PC-9 (cell line): ENCODE measurements around the gene KIF17.

Experiments used
- EZH2 ChIP-seq: fragments of 200-600 bp; sonication (generic); IDR thresholded peaks from 2 replicates; pipeline ENCODE4 v1.8.0; 2017; ENCODE audit warnings: antibody characterized with exemption, low read depth
- TF ChIP-seq, protein P1 (sequence below): fragments of 200-600 bp; sonication (generic); conservative IDR thresholded peaks from 2 replicates; pipeline ENCODE4 v1.6.1; 2017; ENCODE audit warnings: mixed run types, antibody characterized with exemption, mild to moderate bottlenecking, moderate library complexity

DNA sequence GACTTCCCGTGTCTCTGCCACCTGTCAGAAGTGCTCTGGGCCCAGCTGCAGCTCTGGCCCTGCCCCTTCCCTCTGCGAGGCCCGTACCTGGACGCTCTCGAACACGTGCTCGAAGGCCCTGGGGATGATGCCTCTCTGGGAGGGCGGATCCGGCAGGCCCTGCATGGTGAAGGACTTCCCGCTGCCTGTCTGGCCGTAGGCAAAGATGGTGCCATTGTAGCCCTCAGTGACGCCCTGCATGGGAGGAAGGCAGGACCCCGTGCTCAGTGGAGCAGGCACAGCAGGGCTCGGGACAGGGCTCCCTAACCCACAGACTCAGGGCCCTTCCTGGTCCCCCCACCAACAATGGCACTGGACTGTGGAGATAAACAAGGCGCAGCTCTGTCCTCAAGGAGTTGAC lies 2.4 kb downstream of the KIF17 start:
- TF ChIP-seq, protein P1, sequence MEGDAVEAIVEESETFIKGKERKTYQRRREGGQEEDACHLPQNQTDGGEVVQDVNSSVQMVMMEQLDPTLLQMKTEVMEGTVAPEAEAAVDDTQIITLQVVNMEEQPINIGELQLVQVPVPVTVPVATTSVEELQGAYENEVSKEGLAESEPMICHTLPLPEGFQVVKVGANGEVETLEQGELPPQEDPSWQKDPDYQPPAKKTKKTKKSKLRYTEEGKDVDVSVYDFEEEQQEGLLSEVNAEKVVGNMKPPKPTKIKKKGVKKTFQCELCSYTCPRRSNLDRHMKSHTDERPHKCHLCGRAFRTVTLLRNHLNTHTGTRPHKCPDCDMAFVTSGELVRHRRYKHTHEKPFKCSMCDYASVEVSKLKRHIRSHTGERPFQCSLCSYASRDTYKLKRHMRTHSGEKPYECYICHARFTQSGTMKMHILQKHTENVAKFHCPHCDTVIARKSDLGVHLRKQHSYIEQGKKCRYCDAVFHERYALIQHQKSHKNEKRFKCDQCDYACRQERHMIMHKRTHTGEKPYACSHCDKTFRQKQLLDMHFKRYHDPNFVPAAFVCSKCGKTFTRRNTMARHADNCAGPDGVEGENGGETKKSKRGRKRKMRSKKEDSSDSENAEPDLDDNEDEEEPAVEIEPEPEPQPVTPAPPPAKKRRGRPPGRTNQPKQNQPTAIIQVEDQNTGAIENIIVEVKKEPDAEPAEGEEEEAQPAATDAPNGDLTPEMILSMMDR, result no peak
- no peak for TF ChIP-seq EZH2
